ENCODE measurements around the gene SLC35E2B.
"Not testable (repeated sequence)": the region's sequence is repeated elsewhere in the genome, so short reads cannot be mapped to it uniquely, and the experiment has no call there.

The SLC35E2B gene

DNA sequence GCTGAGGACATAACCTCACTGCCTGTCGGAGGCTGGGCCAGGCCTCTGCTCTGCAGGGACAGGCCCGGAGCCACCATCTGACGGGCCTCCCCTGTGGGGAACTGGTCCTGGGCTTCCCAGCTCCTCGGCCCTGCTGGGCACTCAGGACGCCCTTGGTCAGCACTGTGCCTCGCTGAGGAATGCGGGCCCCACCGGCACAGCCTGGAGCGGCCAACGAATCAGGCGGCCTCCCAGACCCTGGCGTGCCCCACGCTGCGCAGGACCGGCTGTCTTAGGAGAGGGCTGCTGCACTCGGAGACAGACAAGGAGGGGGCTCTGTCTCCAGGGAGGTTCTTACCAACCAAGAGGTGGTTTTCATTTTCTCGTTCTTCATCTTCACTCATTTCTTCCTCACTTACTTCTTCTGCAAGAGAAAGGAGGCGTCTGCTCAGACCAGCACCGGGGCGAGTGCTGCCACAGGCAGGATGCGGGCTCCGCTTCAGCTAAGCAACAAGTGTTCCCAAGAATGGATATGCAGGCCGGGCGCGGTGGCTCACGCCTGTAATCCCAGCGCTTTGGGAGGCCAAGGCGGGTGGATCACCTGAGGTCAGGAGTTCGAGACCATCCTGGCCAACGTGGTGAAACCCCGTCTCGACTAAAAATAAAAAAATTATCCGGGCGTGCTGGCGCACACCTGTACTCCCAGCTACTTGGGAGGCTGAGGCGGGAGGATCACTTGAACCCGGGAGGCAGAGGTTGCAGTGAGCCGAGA lies 51.7 kb downstream of the SLC35E2B start:
- not testable (repeated sequence) for H3K4me3 ChIP-seq (ENCODE audit: low read length in 2 of 2); H3K4me2 ChIP-seq (ENCODE audit: insufficient read depth, low read length, poor library complexity, severe bottlenecking); H3K27ac ChIP-seq (replicated peaks; ENCODE audit: low read length); H3K9me3 ChIP-seq (replicated peaks in 1 of 2; ENCODE audit: control insufficient read depth in 2 of 2, insufficient read depth in 1 of 2, low read depth in 1 of 2, low read length in 2 of 2); H4K91ac ChIP-seq (ENCODE audit: low read depth, low read length, poor library complexity); H3K79me1 ChIP-seq (ENCODE audit: low read depth, low read length); H2BK5ac ChIP-seq (ENCODE audit: low read length); H3K14ac ChIP-seq (ENCODE audit: low read length); H3K18ac ChIP-seq (ENCODE audit: low read length); H2BK12ac ChIP-seq (ENCODE audit: low read length); H3K23ac ChIP-seq (ENCODE audit: low read depth, low read length, poor library complexity); DNase-seq (ENCODE audit: low spot score); H3K4ac ChIP-seq (ENCODE audit: low read length); H2BK120ac ChIP-seq (ENCODE audit: low read depth, low read length); H3K4me1 ChIP-seq (ENCODE audit: control insufficient read depth in 2 of 2, insufficient read depth in 1 of 2, low read depth in 1 of 2, low read length in 2 of 2); H2BK15ac ChIP-seq (ENCODE audit: low read length); H2AK5ac ChIP-seq (ENCODE audit: low read depth, low read length); H3K27me3 ChIP-seq (ENCODE audit: control insufficient read depth in 3 of 3, insufficient read depth in 3 of 3, low read depth in 1 of 3, low read length in 3 of 3); H4K8ac ChIP-seq (ENCODE audit: low read depth, low read length); H2AFZ ChIP-seq (ENCODE audit: low read length); H3K9ac ChIP-seq (ENCODE audit: low read depth, low read length, poor library complexity)
- H3K36me3 ChIP-seq (replicated peaks in 1 of 2; ENCODE audit: control insufficient read depth in 2 of 2, insufficient read depth in 2 of 2, low read length in 2 of 2), result peaks cover 3 to 17% of the 10 kb centered on the region in 2 donors
- no CpG with 5 or more reads among the region's 38 CpGs for WGBS, 2 donors (ENCODE audit: extremely low coverage in 2 of 2, insufficient read length in 2 of 2, insufficient replicate concordance in 1 of 2)

GRCh38 chr1:1640081-1640480 lies 52.5 kb downstream of the SLC35E2B start:
- not testable (repeated sequence) for H4K8ac ChIP-seq (ENCODE audit: low read depth, low read length); H3K9ac ChIP-seq (ENCODE audit: low read depth, low read length, poor library complexity); H3K9me3 ChIP-seq (replicated peaks in 1 of 2; ENCODE audit: control insufficient read depth in 2 of 2, insufficient read depth in 1 of 2, low read depth in 1 of 2, low read length in 2 of 2); H3K27me3 ChIP-seq (ENCODE audit: control insufficient read depth in 3 of 3, insufficient read depth in 3 of 3, low read depth in 1 of 3, low read length in 3 of 3); H3K18ac ChIP-seq (ENCODE audit: low read length); H3K23ac ChIP-seq (ENCODE audit: low read depth, low read length, poor library complexity); H3K4ac ChIP-seq (ENCODE audit: low read length); H2BK120ac ChIP-seq (ENCODE audit: low read depth, low read length); H3K14ac ChIP-seq (ENCODE audit: low read length); H3K27ac ChIP-seq (replicated peaks; ENCODE audit: low read length); H2BK15ac ChIP-seq (ENCODE audit: low read length); H3K4me3 ChIP-seq (ENCODE audit: low read length in 2 of 2); H4K91ac ChIP-seq (ENCODE audit: low read depth, low read length, poor library complexity); H2AFZ ChIP-seq (ENCODE audit: low read length); DNase-seq (ENCODE audit: low spot score); H2BK12ac ChIP-seq (ENCODE audit: low read length); H3K79me1 ChIP-seq (ENCODE audit: low read depth, low read length); H3K4me1 ChIP-seq (ENCODE audit: control insufficient read depth in 2 of 2, insufficient read depth in 1 of 2, low read depth in 1 of 2, low read length in 2 of 2); H2BK5ac ChIP-seq (ENCODE audit: low read length); H2AK5ac ChIP-seq (ENCODE audit: low read depth, low read length); H3K4me2 ChIP-seq (ENCODE audit: insufficient read depth, low read length, poor library complexity, severe bottlenecking)
- H3K36me3 ChIP-seq (replicated peaks in 1 of 2; ENCODE audit: control insufficient read depth in 2 of 2, insufficient read depth in 2 of 2, low read length in 2 of 2), result peaks cover 3 to 14% of the 10 kb centered on the region in 2 donors
- no CpG with 5 or more reads among the region's 25 CpGs for WGBS, 2 donors (ENCODE audit: extremely low coverage in 2 of 2, insufficient read length in 2 of 2, insufficient replicate concordance in 1 of 2)

DNA sequence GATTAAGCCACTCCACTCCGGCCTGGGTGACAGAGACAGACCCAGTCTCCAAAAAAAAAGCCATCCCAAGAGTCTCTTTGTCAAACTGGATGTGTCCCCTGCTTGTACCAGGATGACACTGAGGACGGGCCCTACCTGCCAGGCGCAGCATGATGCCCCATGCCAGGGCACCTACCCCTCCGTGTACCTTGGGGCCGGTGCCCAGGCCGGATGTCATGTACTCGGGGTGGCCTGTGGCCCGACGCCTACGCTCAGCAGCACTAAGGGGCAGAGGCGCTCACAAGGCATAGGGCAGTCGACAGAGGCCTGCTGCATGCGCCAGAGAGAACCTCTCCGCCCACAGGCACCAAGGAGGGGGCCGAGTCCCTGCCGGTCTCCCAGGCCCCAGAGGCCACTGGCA lies 53.2 kb downstream of the SLC35E2B start:
- not testable (repeated sequence) for H4K8ac ChIP-seq (ENCODE audit: low read depth, low read length); H3K18ac ChIP-seq (ENCODE audit: low read length); H2BK15ac ChIP-seq (ENCODE audit: low read length); H2BK5ac ChIP-seq (ENCODE audit: low read length); H3K14ac ChIP-seq (ENCODE audit: low read length); H2BK12ac ChIP-seq (ENCODE audit: low read length); H3K23ac ChIP-seq (ENCODE audit: low read depth, low read length, poor library complexity); H3K4me2 ChIP-seq (ENCODE audit: insufficient read depth, low read length, poor library complexity, severe bottlenecking); H3K27ac ChIP-seq (replicated peaks; ENCODE audit: low read length); H2AK5ac ChIP-seq (ENCODE audit: low read depth, low read length); H2AFZ ChIP-seq (ENCODE audit: low read length); H3K27me3 ChIP-seq (ENCODE audit: control insufficient read depth in 3 of 3, insufficient read depth in 3 of 3, low read depth in 1 of 3, low read length in 3 of 3); H3K9ac ChIP-seq (ENCODE audit: low read depth, low read length, poor library complexity); H3K4me3 ChIP-seq (ENCODE audit: low read length in 2 of 2); H4K91ac ChIP-seq (ENCODE audit: low read depth, low read length, poor library complexity); DNase-seq (ENCODE audit: low spot score); H2BK120ac ChIP-seq (ENCODE audit: low read depth, low read length); H3K9me3 ChIP-seq (replicated peaks in 1 of 2; ENCODE audit: control insufficient read depth in 2 of 2, insufficient read depth in 1 of 2, low read depth in 1 of 2, low read length in 2 of 2); H3K4ac ChIP-seq (ENCODE audit: low read length); H3K79me1 ChIP-seq (ENCODE audit: low read depth, low read length); H3K4me1 ChIP-seq (ENCODE audit: control insufficient read depth in 2 of 2, insufficient read depth in 1 of 2, low read depth in 1 of 2, low read length in 2 of 2)
- H3K36me3 ChIP-seq (replicated peaks in 1 of 2; ENCODE audit: control insufficient read depth in 2 of 2, insufficient read depth in 2 of 2, low read length in 2 of 2), result peaks cover 3 to 14% of the 10 kb centered on the region in 2 donors
- WGBS, 2 donors (ENCODE audit: extremely low coverage in 2 of 2, insufficient read length in 2 of 2, insufficient replicate concordance in 1 of 2), result no CpG with 5 or more reads among the region's 16 CpGs

DNA sequence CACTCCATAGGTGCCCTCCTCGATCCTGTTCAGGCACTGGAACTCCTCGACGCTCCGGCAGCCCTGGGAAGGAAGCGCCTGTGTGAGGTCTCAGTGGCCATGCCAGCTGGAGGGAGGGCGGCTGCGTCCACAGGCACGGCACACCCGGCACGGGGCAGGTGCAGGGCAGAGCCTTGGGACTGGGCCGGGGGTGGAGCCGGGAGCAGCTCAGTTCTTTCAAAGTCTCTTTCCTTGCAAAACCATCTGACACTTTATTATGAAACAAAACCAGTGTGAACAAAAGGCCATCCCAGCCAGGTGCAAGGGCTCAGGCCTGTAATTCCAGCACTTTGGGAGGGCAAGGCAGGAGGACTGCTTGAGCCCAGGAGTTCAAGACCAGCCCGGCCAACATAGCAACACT lies 54.1 kb downstream of the SLC35E2B start:
- not testable (repeated sequence) for DNase-seq (ENCODE audit: low spot score); H2BK15ac ChIP-seq (ENCODE audit: low read length); H2BK120ac ChIP-seq (ENCODE audit: low read depth, low read length); H3K9ac ChIP-seq (ENCODE audit: low read depth, low read length, poor library complexity); H3K27ac ChIP-seq (replicated peaks; ENCODE audit: low read length); H2BK12ac ChIP-seq (ENCODE audit: low read length); H4K91ac ChIP-seq (ENCODE audit: low read depth, low read length, poor library complexity); H3K4me1 ChIP-seq (ENCODE audit: control insufficient read depth in 2 of 2, insufficient read depth in 1 of 2, low read depth in 1 of 2, low read length in 2 of 2); H3K27me3 ChIP-seq (ENCODE audit: control insufficient read depth in 3 of 3, insufficient read depth in 3 of 3, low read depth in 1 of 3, low read length in 3 of 3); H3K14ac ChIP-seq (ENCODE audit: low read length); H2AFZ ChIP-seq (ENCODE audit: low read length); H2BK5ac ChIP-seq (ENCODE audit: low read length); H3K23ac ChIP-seq (ENCODE audit: low read depth, low read length, poor library complexity); H3K79me1 ChIP-seq (ENCODE audit: low read depth, low read length); H2AK5ac ChIP-seq (ENCODE audit: low read depth, low read length); H4K8ac ChIP-seq (ENCODE audit: low read depth, low read length); H3K4me3 ChIP-seq (ENCODE audit: low read length in 2 of 2); H3K4me2 ChIP-seq (ENCODE audit: insufficient read depth, low read length, poor library complexity, severe bottlenecking); H3K18ac ChIP-seq (ENCODE audit: low read length); H3K9me3 ChIP-seq (replicated peaks in 1 of 2; ENCODE audit: control insufficient read depth in 2 of 2, insufficient read depth in 1 of 2, low read depth in 1 of 2, low read length in 2 of 2); H3K4ac ChIP-seq (ENCODE audit: low read length)
- WGBS, 2 donors (ENCODE audit: extremely low coverage in 2 of 2, insufficient read length in 2 of 2, insufficient replicate concordance in 1 of 2), result no CpG with 5 or more reads among the region's 13 CpGs
- H3K36me3 ChIP-seq (replicated peaks in 1 of 2; ENCODE audit: control insufficient read depth in 2 of 2, insufficient read depth in 2 of 2, low read length in 2 of 2), result peaks cover 3 to 14% of the 10 kb centered on the region in 2 donors

Data from neuronal stem cell (in vitro differentiated cells).